ENCODE data around the gene STAT2. TPM values are rescaled to one million over a fixed set of nuclear protein-coding genes. Genes with fewer than 3 reads are reported as not detected.
A peak's percentile ranks its signal among the peaks of the same experiment; 100 is the strongest.

The STAT2 gene
- total and polyA plus RNA-seq, 9 of the 15 experiments (the other 6 are each of a cell fraction or from before 2014, with no cell fraction given), result 15.5 to 46.9 (median 40.1) TPM

DNA sequence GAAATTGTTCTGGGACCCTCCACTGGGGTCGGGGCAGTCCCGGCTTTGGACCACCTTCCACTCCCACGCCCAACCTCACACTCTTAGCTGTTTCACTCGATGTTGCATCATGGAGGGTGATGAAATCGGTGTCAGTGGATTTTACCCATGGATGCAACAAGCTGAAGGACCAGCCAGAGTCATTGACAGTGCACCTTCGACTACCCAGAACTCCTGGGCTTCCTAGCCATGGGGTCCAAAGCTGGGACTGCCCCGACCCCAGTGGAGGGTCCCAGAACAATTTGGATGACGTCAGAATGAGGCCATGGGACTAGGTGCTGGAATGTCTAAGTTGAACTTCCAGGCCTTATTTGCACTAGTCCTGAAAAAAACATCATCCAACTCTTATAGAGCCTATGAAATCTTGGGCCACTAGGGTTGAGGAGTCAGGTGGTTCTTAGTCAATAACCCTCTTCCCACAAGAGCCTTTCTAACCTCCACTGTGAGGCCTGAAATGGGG lies 22.1 kb downstream of the STAT2 start (continued):
- TF ChIP-seq KLF13 (tag; IDR thresholded peaks at IDR 0.05; ENCODE audit: borderline replicate concordance, low read depth) (no peak; the same call in 1 of the 2 replicates), RBBP5 (IDR thresholded peaks at IDR 0.05; ENCODE audit: borderline replicate concordance, insufficient read depth, low read length, poor library complexity, severe bottlenecking) (no peak), SP1 (CRISPR knock-in tag; IDR thresholded peaks at IDR 0.05) (no peak), THRAP3 (IDR thresholded peaks at IDR 0.05; ENCODE audit: borderline replicate concordance) (no peak), PTRF (tag; IDR thresholded peaks at IDR 0.05) (no peak), NFATC3 (IDR thresholded peaks at IDR 0.05) (no peak), ZNF57 (CRISPR knock-in tag; IDR thresholded peaks at IDR 0.05) (no peak), ZNF551 (CRISPR knock-in tag; IDR thresholded peaks at IDR 0.05) (no peak), ID3 (CRISPR knock-in tag; IDR thresholded peaks at IDR 0.05) (no peak), ID3 (tag; IDR thresholded peaks at IDR 0.05) (no peak), TAF9B (IDR thresholded peaks at IDR 0.05; ENCODE audit: partially characterized antibody) (no peak), SMAD4 (CRISPR knock-in tag; conservative IDR thresholded peaks at IDR 0.05) (peak; percentile 89), MEIS2 (IDR thresholded peaks at IDR 0.05; ENCODE audit: partially characterized antibody) (no peak), RCOR1 (IDR thresholded peaks at IDR 0.05; ENCODE audit: borderline replicate concordance in 1 of 2, low read depth in 2 of 2, low read length in 2 of 2) (0 out of 4 replicates have a peak, but pooled peaks of 1 of the 2 experiments have one; percentile 50), HNRNPUL1 (IDR thresholded peaks at IDR 0.05; ENCODE audit: low read length) (no peak), ILK (tag; IDR thresholded peaks at IDR 0.05; ENCODE audit: borderline replicate concordance, low read depth) (no peak), FOSL1 (tag; conservative IDR thresholded peaks at IDR 0.05) (no peak), NCOA1 (IDR thresholded peaks at IDR 0.05; ENCODE audit: low read depth) (no peak), ELF2 (CRISPR knock-in tag; IDR thresholded peaks at IDR 0.05) (no peak), XRCC3 (IDR thresholded peaks at IDR 0.05) (no peak), MEF2D (tag; conservative IDR thresholded peaks at IDR 0.05; ENCODE audit: low read depth) (0 out of 2 replicates have a peak, but pooled peaks have one; percentile 17)
- TF ChIP-seq, protein P1, sequence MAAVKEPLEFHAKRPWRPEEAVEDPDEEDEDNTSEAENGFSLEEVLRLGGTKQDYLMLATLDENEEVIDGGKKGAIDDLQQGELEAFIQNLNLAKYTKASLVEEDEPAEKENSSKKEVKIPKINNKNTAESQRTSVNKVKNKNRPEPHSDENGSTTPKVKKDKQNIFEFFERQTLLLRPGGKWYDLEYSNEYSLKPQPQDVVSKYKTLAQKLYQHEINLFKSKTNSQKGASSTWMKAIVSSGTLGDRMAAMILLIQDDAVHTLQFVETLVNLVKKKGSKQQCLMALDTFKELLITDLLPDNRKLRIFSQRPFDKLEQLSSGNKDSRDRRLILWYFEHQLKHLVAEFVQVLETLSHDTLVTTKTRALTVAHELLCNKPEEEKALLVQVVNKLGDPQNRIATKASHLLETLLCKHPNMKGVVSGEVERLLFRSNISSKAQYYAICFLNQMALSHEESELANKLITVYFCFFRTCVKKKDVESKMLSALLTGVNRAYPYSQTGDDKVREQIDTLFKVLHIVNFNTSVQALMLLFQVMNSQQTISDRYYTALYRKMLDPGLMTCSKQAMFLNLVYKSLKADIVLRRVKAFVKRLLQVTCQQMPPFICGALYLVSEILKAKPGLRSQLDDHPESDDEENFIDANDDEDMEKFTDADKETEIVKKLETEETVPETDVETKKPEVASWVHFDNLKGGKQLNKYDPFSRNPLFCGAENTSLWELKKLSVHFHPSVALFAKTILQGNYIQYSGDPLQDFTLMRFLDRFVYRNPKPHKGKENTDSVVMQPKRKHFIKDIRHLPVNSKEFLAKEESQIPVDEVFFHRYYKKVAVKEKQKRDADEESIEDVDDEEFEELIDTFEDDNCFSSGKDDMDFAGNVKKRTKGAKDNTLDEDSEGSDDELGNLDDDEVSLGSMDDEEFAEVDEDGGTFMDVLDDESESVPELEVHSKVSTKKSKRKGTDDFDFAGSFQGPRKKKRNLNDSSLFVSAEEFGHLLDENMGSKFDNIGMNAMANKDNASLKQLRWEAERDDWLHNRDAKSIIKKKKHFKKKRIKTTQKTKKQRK (IDR thresholded peaks at IDR 0.05; ENCODE audit: borderline replicate concordance, low read depth, low read length), result no peak
- TF ChIP-seq, protein P2, sequence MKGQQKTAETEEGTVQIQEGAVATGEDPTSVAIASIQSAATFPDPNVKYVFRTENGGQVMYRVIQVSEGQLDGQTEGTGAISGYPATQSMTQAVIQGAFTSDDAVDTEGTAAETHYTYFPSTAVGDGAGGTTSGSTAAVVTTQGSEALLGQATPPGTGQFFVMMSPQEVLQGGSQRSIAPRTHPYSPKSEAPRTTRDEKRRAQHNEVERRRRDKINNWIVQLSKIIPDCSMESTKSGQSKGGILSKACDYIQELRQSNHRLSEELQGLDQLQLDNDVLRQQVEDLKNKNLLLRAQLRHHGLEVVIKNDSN (CRISPR knock-in tag; IDR thresholded peaks at IDR 0.05), result no peak
- TF ChIP-seq, protein P3, sequence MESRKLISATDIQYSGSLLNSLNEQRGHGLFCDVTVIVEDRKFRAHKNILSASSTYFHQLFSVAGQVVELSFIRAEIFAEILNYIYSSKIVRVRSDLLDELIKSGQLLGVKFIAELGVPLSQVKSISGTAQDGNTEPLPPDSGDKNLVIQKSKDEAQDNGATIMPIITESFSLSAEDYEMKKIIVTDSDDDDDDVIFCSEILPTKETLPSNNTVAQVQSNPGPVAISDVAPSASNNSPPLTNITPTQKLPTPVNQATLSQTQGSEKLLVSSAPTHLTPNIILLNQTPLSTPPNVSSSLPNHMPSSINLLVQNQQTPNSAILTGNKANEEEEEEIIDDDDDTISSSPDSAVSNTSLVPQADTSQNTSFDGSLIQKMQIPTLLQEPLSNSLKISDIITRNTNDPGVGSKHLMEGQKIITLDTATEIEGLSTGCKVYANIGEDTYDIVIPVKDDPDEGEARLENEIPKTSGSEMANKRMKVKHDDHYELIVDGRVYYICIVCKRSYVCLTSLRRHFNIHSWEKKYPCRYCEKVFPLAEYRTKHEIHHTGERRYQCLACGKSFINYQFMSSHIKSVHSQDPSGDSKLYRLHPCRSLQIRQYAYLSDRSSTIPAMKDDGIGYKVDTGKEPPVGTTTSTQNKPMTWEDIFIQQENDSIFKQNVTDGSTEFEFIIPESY (CRISPR knock-in tag; IDR thresholded peaks at IDR 0.05), result no peak

Data from K562 (cell line).